NB4 (cell line): ENCODE measurements around the gene SLC35F1.

Source experiments
- CTCF ChIP-seq: IDR thresholded peaks from one replicate; pipeline ENCODE4 v1.5.1; 2012; ENCODE audit warnings: low read depth, low read length
- MAX ChIP-seq: IDR thresholded peaks from 2 replicates; pipeline ENCODE4 v1.6.1; 2011; ENCODE audit warnings: low read depth, low read length

DNA sequence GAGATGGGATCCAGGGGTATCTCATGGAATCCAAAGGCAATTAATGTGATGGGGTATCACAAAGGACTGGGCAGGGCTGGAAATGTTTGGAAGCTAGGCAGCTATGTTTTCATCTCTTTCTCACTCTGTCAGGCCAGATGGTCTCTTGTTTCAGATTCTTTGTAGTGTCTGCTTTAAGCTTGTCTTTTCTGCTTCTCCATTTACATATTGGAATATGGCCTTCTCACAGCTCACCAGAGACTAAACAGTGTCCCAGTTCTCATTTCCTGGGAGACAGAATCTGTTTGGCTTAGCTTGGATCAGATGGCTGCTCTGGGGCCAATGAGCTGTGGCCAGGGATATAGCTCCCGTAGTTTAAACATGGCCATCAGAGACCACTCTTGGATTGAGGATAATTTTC is 78.9 kb downstream of the SLC35F1 start:
- TF ChIP-seq CTCF (no peak), MAX (no peak)
